Fibroblast of lung (primary cell): ENCODE data around the gene RILPL2.

Experiments used
- EZH2 ChIP-seq: IDR thresholded peaks from 2 replicates; pipeline ENCODE4 v1.5.1; 2012; ENCODE audit warnings: low read length, control low read depth, mild to moderate bottlenecking; ENCODE audit errors: missing control alignments
- TF ChIP-seq, protein P1 (sequence below), 2 donors: IDR thresholded peaks in 1 of 2; conservative IDR thresholded peaks in 1 of 2; 1 replicate in 1 of 2; 2 replicates in 1 of 2; pipeline ENCODE4 v1.5.1; 2011 to 2012; ENCODE audit warnings: low read length in 2 of 2, control low read depth in 1 of 2, inconsistent platforms in 1 of 2, low read depth in 1 of 2, mild to moderate bottlenecking in 1 of 2

DNA sequence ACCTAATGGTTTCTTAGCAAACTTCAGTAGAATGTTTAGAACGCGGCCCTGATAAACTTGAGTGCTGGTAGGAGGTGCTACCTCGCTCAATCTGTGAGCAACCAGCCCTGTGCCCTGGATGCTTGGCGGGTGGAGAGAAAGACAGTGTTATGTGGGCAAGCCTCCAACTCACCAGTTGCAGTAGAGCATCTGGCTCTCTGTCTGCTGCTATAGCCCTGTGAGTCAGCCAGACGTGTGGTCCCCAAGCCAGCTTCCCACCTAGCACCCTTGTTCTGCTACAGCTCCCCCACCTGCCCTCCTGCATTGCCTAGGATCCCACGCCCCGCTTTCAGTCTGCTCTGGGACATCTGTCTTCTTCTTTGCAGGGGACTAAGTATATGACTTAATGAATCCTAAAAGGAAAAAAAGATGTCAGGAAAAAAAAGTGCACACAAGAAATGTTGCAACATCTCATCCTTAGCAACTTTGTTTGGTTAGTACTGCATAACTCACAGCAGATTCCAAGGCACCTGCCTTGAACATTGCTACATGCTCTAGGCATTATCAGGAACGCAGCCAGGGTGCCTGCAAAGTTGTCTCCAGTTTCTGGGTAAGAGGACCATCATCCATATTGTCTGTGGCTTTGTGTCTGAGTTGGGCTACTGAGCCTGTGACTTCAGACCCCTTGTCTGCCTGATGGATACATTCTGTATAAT lies 35.0 kb upstream of the RILPL2 start:
- no peak for TF ChIP-seq EZH2
- TF ChIP-seq, protein P1, sequence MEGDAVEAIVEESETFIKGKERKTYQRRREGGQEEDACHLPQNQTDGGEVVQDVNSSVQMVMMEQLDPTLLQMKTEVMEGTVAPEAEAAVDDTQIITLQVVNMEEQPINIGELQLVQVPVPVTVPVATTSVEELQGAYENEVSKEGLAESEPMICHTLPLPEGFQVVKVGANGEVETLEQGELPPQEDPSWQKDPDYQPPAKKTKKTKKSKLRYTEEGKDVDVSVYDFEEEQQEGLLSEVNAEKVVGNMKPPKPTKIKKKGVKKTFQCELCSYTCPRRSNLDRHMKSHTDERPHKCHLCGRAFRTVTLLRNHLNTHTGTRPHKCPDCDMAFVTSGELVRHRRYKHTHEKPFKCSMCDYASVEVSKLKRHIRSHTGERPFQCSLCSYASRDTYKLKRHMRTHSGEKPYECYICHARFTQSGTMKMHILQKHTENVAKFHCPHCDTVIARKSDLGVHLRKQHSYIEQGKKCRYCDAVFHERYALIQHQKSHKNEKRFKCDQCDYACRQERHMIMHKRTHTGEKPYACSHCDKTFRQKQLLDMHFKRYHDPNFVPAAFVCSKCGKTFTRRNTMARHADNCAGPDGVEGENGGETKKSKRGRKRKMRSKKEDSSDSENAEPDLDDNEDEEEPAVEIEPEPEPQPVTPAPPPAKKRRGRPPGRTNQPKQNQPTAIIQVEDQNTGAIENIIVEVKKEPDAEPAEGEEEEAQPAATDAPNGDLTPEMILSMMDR (conservative IDR thresholded peaks at IDR 0.05 in 1 of 2, IDR thresholded peaks at IDR 0.05 in 1 of 2; ENCODE audit: low read depth in 1 of 2, low read length in 2 of 2), result no peak
